Esophagus mucosa (tissue), 1 donor: ENCODE data around the gene SLC1A6. TPM values are rescaled to one million over a fixed set of nuclear protein-coding genes. Genes with fewer than 3 reads are reported as not detected.
"Not testable (repeated sequence)": the region's sequence is repeated elsewhere in the genome, so short reads cannot be mapped to it uniquely, and the experiment has no call there.

Experiments used
- ATAC-seq: fragments of 200-7000 bp; cut with Tn5 transposase; one replicate; pipeline ENCODE4 v1.9.1; 2020
- total RNA-seq: library from RNA; stranded (reverse); gene quantifications from one replicate; pipeline ENCODE4 v1.2.4, GENCODE V29; 2023
- donor health status: DM: yes; HTN: yes; CAD: no.

Gene SLC1A6
- total RNA-seq, 1 donor from 2014 or later: not detected

DNA sequence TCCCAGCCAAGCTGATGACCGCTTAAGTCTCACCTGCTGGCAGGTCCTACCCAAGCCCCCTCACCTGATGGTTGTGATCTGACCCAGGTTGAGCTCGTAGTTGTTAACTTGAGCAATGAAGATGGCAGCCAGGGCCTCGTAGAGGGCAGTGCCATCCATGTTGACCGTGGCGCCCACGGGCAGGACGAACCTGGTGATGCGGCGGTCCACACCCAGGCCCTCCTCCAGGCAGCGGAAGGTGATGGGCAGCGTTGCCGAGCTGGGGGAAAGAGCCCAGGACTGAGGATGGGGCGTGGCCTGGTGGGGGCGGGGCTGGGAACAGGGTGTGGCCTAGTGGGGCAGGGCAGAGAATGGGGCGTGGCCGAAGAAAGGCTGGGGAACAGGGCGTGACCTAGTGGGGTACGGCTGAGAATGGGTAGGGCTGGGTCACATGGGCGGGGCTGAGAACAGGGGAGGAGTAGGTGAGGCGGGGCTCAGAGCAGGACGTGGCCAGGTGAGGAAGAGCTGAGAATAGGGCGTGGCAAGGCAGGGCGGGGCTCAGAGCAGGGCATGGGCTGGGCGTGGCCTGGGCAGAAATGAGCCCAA, 25.5 kb downstream of the SLC1A6 start:
- peak; percentile 64 for ATAC-seq

DNA sequence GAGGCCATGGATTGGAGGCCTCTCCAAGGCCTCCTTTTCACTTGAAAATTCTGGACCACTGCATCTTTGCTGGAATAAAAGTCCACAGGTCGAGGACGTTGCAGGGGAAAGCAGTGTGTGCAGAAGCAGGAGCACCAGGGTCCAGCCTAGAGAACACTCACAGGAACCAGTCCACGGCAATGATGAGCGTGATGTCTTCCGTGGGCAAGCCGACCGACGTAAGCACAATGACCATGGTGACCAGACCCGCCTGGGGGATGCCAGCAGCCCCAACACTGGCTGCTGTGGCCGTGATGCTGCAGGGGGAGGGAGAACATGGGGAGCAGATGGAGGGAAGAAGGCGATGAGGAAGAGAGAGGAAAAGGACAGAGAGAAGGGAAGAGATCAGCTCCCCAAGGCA, 26.9 kb downstream of the SLC1A6 start:
- ATAC-seq: no peak

DNA sequence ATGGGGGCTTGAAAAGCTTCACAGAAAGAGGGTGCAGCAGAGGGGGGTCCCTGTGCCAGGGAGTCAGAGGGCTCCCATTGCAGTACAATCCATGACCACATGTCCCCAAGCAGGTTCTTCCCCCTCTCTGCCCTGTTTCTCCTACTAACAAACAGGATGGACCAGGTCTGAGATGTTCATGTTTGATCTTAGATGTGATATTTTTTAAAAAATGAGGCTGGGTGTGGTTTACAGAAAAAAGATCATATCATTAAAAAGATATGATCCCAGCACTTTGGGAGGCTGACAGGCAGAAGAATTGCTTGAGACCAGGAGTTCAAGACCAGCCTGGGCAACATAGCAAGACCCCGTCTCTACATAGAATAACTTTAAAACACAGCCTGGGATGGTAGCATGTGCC, 29.2 kb downstream of the SLC1A6 start:
- no peak for ATAC-seq

DNA sequence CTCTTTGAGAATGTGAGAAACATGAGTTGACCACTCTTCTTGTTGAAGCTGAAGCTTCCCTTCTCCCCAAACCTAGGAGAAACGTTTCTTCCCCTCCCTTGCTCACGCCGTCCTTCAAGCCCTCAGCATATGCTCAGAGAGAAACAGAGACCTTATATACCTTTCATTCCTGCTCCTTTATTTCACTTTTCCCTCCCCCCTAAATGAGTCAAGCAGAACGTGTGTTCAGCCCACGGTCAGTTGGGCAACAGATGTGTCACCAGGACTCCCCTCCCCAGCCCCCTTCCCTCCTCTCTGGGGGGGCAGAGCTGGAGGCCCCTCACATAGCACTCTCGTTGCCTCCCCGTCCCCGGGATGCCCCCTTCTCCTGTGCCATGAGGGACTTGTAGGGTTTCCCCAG, 29.8 kb downstream of the SLC1A6 start:
- no peak for ATAC-seq

DNA sequence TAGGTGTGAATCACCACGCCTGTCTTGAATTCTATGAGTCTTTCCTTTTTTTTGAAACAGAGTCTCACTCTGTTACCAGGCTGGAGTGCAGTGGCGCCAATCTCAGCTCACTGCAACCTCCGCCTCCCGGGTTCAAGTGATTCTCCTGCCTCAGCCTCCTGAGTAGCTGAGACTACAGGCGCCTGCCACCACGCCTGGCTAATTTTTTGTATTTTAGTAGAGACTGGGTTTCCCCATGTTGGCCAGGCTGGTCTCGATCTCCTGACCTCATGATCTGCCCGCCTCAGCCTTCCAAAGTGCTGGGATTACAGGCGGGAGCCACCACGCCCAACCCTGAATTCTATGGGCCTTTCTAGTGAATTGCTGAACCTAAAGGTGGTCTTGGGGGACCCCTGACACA, 30.3 kb downstream of the SLC1A6 start:
- ATAC-seq: not testable (repeated sequence)

DNA sequence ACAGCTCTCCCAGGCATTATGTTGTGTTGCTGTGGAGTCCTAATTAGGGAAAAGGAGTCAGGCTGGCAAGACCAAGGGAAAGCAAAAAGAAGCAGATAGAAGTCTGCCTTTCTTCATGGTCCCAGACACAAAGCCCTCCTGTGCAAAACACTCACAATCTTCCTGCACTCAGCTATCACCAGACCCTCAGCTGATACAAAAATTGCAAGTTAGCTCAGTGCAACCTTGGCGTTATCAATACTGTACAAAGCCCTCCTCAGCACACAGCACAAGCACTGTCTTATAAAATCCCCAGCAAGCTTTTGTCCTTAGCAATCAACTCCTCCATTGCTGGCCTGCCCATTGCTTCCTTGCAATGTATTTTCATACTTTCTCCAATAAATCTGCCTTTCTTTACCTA, 35.2 kb downstream of the SLC1A6 start:
- no peak for ATAC-seq

DNA sequence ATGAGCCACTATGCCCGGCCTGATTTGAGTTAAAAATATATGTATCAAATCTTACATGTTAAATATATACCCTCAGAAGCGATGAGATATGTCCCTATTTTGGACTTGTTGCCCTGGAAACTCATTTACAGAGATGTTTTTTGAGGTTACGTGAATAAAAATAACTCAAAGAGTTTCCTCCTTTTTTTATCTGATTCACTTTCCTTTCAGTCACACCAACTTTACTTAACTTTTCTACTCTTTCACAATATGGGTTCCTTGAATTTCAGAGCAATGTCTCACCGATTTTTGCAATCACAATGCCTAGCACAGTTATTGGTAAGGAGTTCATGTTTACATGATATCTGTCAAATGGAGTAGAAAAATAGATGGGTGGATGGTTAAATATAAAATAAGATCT, 36.1 kb downstream of the SLC1A6 start:
- ATAC-seq: no peak

DNA sequence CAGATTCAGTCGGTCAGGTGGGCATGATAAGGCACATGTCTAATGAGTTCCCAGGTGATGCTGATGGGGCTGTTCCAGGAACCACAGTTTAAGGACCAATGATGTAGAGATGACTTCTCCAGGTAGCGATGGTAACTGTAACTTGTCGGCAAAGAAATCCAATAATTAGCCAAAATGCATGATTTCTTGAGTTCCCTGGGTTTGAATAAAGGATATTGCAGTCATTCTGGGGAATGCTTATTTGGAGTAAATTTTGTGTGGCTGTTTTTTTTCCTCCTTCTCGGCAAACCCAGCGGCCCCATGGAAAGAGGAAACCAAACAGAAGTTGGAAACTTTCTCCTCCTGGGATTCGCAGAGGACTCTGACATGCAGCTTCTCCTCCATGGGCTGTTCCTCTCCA, 38.5 kb downstream of the SLC1A6 start, which contains the start of gene OR7C2:
Gene OR7C2 (plus strand): TSS at position 301 of the 400 bp plus-strand sequence. CDS start 0 bp downstream, at position 301.
- ATAC-seq: no peak

DNA sequence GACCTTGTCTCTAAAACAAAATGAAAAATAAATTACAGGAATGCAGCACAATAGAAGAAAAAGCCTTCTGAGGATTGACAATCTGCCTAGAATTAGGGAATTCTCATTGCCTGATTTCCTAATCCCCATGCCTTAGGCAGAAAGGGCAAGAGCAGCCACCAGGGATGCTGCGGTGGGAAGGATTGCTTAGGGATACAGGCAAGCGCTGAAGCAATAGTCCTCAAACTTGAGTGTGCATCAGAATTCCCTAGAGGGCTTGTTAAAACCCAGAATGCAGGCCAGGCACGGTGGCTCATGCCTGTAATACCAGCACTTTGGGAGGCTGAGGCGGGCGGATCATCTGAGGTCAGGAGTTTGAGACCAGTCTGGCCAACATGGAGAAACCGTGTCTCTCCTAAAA, 39.4 kb downstream of the SLC1A6 start:
- ATAC-seq: no peak

DNA sequence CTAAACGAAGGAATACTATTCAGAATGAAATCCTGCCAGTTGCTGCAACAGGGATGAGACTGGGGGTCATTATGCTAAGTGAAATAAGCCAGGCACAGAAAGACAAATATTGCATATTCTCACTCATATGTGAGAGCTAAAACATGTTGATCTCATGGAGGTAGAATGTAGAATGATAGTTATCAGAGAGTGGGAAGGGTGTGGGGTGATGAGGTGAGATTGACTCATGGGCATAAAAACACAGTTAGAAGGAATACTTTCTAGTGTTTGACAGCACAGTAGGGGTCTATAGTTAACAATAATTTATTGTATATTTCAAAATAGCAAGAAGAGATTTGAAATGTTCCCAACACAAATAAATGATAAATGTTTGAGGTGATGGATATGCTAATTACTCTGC, 46.2 kb downstream of the SLC1A6 start:
- no peak for ATAC-seq

DNA sequence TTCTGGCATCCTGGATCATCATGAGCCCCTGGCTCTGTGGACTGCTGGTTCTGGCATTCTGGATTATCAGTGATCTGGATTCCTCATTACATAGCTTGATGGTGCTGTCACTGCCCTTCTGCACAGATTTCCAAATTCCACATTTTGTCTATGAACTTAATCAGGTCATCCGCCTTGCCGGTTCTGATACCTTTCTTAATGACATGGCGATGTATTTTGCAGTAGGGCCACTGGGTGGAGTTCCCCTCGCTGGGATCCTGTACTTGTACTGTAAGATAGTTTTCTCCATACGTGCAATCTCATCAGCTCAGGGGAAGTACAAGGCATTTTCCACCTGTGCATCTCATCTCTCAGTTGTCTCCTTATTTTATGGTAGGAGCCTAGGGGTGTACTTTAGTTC, 62.8 kb downstream of the SLC1A6 start:
- ATAC-seq: no peak

DNA sequence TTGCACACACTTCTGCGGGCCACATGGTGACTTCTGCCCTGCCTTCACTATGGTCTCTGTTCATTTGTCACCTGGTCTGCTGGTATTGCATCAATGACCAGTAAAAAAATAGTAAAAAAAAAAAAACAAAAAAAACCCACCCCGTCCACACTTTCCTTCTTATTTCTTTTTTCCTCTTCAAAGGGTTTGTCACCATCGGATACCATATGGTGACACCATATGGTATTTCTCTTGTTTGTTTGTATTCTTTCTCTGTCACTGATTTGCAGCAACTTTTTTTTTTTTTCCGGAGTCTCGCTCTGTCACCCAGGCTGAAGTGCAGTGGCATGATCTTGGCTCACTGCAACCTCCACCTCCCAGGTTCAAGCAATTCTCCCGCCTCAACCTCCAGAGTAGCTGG, 64.5 kb downstream of the SLC1A6 start:
- ATAC-seq: no peak

DNA sequence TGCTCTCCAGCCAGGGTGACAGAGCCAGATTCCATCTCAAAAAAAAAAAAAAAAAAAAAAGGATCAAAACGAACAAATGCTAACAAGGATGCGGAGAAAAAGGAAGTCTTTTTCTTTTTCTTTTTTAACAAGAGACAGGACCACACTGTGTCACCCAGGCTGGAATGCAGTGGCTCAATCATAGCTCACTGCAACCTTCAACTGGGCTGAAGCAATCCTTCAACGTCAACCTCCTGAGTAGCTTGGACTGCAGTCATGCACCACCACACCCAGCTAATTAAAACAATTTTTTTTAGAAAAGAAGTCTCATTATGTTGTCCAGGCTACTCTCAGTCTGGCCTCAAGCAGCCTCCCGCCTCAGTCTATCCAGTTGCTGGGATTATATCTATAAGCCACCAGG, 73.0 kb downstream of the SLC1A6 start:
- no peak for ATAC-seq

DNA sequence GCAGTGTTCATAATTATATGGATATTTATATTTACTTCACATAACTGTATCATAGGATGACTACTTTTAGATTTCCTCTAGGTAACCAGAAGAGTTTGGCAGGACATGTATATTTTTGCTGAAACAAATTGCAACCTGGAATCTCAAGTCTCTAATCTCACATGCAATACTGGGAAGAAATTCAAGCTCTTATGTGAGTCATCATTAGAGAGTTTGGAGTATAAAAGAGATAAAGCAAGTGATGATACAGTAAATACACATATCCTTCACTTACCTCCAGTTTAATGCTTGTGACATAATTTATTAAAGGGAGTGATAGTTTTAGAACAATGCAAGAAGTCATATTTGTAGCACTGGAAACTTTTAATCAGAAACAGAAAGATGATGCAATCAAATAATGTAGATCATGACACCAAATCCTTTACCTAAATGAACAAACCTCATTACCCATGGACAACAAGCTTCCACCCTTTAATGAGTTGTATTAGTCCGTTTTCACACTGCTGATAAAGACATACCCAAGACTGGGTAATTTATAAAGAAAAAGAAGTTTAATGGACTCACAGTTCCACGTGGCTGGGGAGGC, 77.9 kb downstream of the SLC1A6 start:
- no peak for ATAC-seq

Other genes with a start within 250 kb of the SLC1A6 start
- gene ADGRE2, start 201.3 kb downstream of the SLC1A6 start, total RNA-seq: 1.5 TPM
- not detected for gene OR7A5, start 144.7 kb downstream of the SLC1A6 start, total RNA-seq
- gene OR7C1, start 144.7 kb downstream of the SLC1A6 start, total RNA-seq: not detected
- gene OR7A10, start 130.9 kb downstream of the SLC1A6 start, total RNA-seq: not detected
- not detected for gene OR7A17, start 93.7 kb downstream of the SLC1A6 start, total RNA-seq
- gene OR7C2, start 38.4 kb downstream of the SLC1A6 start, total RNA-seq: not detected
- gene CASP14, start 69.6 kb upstream of the SLC1A6 start, total RNA-seq: 0.16 TPM
- gene OR1I1, start 102.3 kb upstream of the SLC1A6 start, total RNA-seq: not detected
- 2.4 TPM for gene SYDE1, start 127.5 kb upstream of the SLC1A6 start, total RNA-seq
- 149 TPM for gene NOTCH3, start 221.1 kb upstream of the SLC1A6 start, total RNA-seq